Measurements from ENCODE around the gene COX7C.
"Not testable (repeated sequence)": the region's sequence is repeated elsewhere in the genome, so short reads cannot be mapped to it uniquely, and the experiment has no call there.

The COX7C gene

GRCh38 chr5:86649832-86650505, 32.2 kb downstream of the COX7C start:
- no peaks in the 10 kb centered on the region for H3K4me1 Mint-ChIP-seq
- H3K36me3 Mint-ChIP-seq (ENCODE audit: low read depth), result no peaks in the 10 kb centered on the region

GRCh38 chr5:86660771-86661170, 43.0 kb downstream of the COX7C start:
- H3K9me3 Mint-ChIP-seq, result peaks cover 19% of the 10 kb centered on the region
- H3K4me1 Mint-ChIP-seq; H3K36me3 Mint-ChIP-seq (ENCODE audit: low read depth); H3K27ac Mint-ChIP-seq; H3K27me3 Mint-ChIP-seq (ENCODE audit: low read depth); H3K4me3 Mint-ChIP-seq: not testable (repeated sequence)

More at GRCh38 chr5:86649832-86650505, 32.2 kb downstream of the COX7C start:
- no peak for TF ChIP-seq CTCF (IDR thresholded peaks at IDR 0.05; ENCODE audit: unreplicated experiment in 3 of 3)
- H3K4me3 Mint-ChIP-seq, result no peak overlapping the region
- H3K27ac Mint-ChIP-seq, result no peak overlapping the region
- H3K9me3 Mint-ChIP-seq, result no peaks in the 10 kb centered on the region
- no peaks in the 10 kb centered on the region for H3K27me3 Mint-ChIP-seq (ENCODE audit: low read depth)

GRCh38 chr5:86664173-86664572, 46.4 kb downstream of the COX7C start:
- H3K4me3 Mint-ChIP-seq, result no peak overlapping the region
- TF ChIP-seq CTCF (IDR thresholded peaks at IDR 0.05; ENCODE audit: unreplicated experiment in 3 of 3), result no peak
- no peaks in the 10 kb centered on the region for H3K36me3 Mint-ChIP-seq (ENCODE audit: low read depth)
- no peaks in the 10 kb centered on the region for H3K4me1 Mint-ChIP-seq
- no peaks in the 10 kb centered on the region for H3K27me3 Mint-ChIP-seq (ENCODE audit: low read depth)
- H3K9me3 Mint-ChIP-seq, result peaks cover 19% of the 10 kb centered on the region
- no peak overlapping the region for H3K27ac Mint-ChIP-seq

GRCh38 chr5:86665984-86666760, 48.4 kb downstream of the COX7C start:
- Mint-ChIP-seq H3K4me1 (no peaks in the 10 kb centered on the region), H3K27me3 (ENCODE audit: low read depth) (no peaks in the 10 kb centered on the region), H3K36me3 (ENCODE audit: low read depth) (no peaks in the 10 kb centered on the region), H3K4me3 (no peak overlapping the region), H3K27ac (no peak overlapping the region), H3K9me3 (peaks cover 9% of the 10 kb centered on the region)
- no peak for TF ChIP-seq CTCF (IDR thresholded peaks at IDR 0.05; ENCODE audit: unreplicated experiment in 3 of 3)

GRCh38 chr5:86666981-86667380, 49.2 kb downstream of the COX7C start:
- no peaks in the 10 kb centered on the region for H3K36me3 Mint-ChIP-seq (ENCODE audit: low read depth)
- no peaks in the 10 kb centered on the region for H3K27me3 Mint-ChIP-seq (ENCODE audit: low read depth)
- H3K9me3 Mint-ChIP-seq, result peaks cover 8% of the 10 kb centered on the region
- no peak overlapping the region for H3K27ac Mint-ChIP-seq
- TF ChIP-seq CTCF (IDR thresholded peaks at IDR 0.05; ENCODE audit: unreplicated experiment in 3 of 3), result no peak
- H3K4me3 Mint-ChIP-seq, result no peak overlapping the region
- H3K4me1 Mint-ChIP-seq, result no peaks in the 10 kb centered on the region
